Measurements from ENCODE around the gene IL1B. TPM values are rescaled to one million over a fixed set of nuclear protein-coding genes. Genes with fewer than 3 reads are reported as not detected.
A peak's percentile ranks its signal among the peaks of the same experiment; 100 is the strongest.

The IL1B gene
- total and polyA plus RNA-seq, 2 experiments from 2014 or later, result 1.1 to 2.4 TPM

- H3K27ac ChIP-seq, result no peak overlapping the region
Measured at GRCh38 chr2:112870841-112871835, 34.6 kb upstream of the IL1B start.

DNA sequence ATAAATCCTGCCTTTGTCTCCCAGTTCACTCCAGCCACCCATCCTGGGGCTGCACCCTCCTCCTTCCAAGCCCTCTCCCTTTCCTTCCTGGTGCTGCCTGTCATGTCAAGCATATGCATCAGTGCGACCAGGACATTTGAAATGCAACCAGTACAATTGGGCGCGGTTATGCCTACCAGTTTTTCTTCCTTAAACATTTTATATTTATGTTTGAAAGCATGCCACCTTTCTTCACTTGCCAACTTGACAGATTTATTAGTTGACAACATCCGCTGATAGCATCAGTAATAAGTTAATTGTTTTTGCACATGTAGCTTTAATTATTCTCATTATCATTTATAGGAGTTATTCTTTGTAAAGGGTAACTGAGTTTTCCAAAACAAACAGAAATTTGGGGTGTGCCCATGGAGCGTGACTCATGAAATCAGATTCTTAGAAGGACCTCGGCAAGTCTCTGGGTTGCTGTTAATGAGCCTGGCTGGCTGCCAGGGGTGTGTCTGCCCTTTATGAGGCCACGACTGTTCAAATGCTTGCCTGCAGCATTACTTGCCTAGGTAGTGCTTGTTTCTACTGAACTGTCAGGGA is 32.8 kb upstream of the IL1B start:
- Histone ChIP-seq H3K4me2 (peak overlapping the region; percentile 9), H3K9me2 (replicated peaks; ENCODE audit: insufficient read depth) (no peaks in the 10 kb centered on the region)

More at GRCh38 chr2:112870841-112871835, 34.6 kb upstream of the IL1B start:
- Histone ChIP-seq H3K9me2 (replicated peaks; ENCODE audit: insufficient read depth) (no peaks in the 10 kb centered on the region), H3K36me3 (replicated peaks; ENCODE audit: insufficient read depth, low read depth) (no peaks in the 10 kb centered on the region), H4K20me1 (ENCODE audit: insufficient read depth, poor library complexity, severe bottlenecking) (no peaks in the 10 kb centered on the region), H3K4me2 (peak overlapping the region; percentile 1), H3K4me1 (ENCODE audit: insufficient read depth) (peaks cover 26% of the 10 kb centered on the region), H3K4me3 (no peak overlapping the region), H3K9me3 (ENCODE audit: low read depth) (no peaks in the 10 kb centered on the region), H2AFZ (no peak overlapping the region), H3K79me2 (no peaks in the 10 kb centered on the region), H3K27me3 (no peaks in the 10 kb centered on the region)
- no peak for TF ChIP-seq EZH2 (IDR thresholded peaks at IDR 0.05; ENCODE audit: borderline replicate concordance)
- TF ChIP-seq, protein P1, sequence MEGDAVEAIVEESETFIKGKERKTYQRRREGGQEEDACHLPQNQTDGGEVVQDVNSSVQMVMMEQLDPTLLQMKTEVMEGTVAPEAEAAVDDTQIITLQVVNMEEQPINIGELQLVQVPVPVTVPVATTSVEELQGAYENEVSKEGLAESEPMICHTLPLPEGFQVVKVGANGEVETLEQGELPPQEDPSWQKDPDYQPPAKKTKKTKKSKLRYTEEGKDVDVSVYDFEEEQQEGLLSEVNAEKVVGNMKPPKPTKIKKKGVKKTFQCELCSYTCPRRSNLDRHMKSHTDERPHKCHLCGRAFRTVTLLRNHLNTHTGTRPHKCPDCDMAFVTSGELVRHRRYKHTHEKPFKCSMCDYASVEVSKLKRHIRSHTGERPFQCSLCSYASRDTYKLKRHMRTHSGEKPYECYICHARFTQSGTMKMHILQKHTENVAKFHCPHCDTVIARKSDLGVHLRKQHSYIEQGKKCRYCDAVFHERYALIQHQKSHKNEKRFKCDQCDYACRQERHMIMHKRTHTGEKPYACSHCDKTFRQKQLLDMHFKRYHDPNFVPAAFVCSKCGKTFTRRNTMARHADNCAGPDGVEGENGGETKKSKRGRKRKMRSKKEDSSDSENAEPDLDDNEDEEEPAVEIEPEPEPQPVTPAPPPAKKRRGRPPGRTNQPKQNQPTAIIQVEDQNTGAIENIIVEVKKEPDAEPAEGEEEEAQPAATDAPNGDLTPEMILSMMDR (IDR thresholded peaks at IDR 0.05; ENCODE audit: poor library complexity), result no peak
- no peak for TF ChIP-seq EZH2phosphoT487 (IDR thresholded peaks at IDR 0.05; ENCODE audit: low read depth, severe bottlenecking, unreplicated experiment)
- no peak for DNase-seq (ENCODE audit: low spot score)
- WGBS (ENCODE audit: low lambda C conversion rate, missing lambda C conversion rate), result 64% methylated on average over 9 of the region's 9 CpGs

GRCh38 chr2:112867701-112868631 is 31.4 kb upstream of the IL1B start:
- H3K27me3 ChIP-seq, result no peaks in the 10 kb centered on the region
- H3K9me2 ChIP-seq (replicated peaks; ENCODE audit: insufficient read depth), result no peaks in the 10 kb centered on the region
- no peak overlapping the region for H3K27ac ChIP-seq
- H2AFZ ChIP-seq, result no peak overlapping the region
- WGBS (ENCODE audit: low lambda C conversion rate, missing lambda C conversion rate), result 84% methylated on average over 7 of the region's 7 CpGs
- no peak overlapping the region for H3K4me3 ChIP-seq
- TF ChIP-seq, protein P1 (IDR thresholded peaks at IDR 0.05; ENCODE audit: poor library complexity), result no peak
- no peak for TF ChIP-seq EZH2phosphoT487 (IDR thresholded peaks at IDR 0.05; ENCODE audit: low read depth, severe bottlenecking, unreplicated experiment)
- no peak for TF ChIP-seq EZH2 (IDR thresholded peaks at IDR 0.05; ENCODE audit: borderline replicate concordance)
- peaks cover 26% of the 10 kb centered on the region for H3K4me1 ChIP-seq (ENCODE audit: insufficient read depth)
- H3K9me3 ChIP-seq (ENCODE audit: low read depth), result no peaks in the 10 kb centered on the region
- H3K36me3 ChIP-seq (replicated peaks; ENCODE audit: insufficient read depth, low read depth), result no peaks in the 10 kb centered on the region
- no peaks in the 10 kb centered on the region for H3K79me2 ChIP-seq
- H3K4me2 ChIP-seq, result no peak overlapping the region
- DNase-seq (ENCODE audit: low spot score), result no peak
- no peaks in the 10 kb centered on the region for H4K20me1 ChIP-seq (ENCODE audit: insufficient read depth, poor library complexity, severe bottlenecking)

More for the DNA sequence above, 32.8 kb upstream of the IL1B start:
- H3K4me1 ChIP-seq (ENCODE audit: insufficient read depth), result peaks cover 26% of the 10 kb centered on the region
- H3K27me3 ChIP-seq, result no peaks in the 10 kb centered on the region
- DNase-seq (ENCODE audit: low spot score), result peak; percentile 89
- H3K4me3 ChIP-seq, result no peak overlapping the region
- H3K9me3 ChIP-seq (ENCODE audit: low read depth), result no peaks in the 10 kb centered on the region
- WGBS (ENCODE audit: low lambda C conversion rate, missing lambda C conversion rate), result 45% methylated on average over 7 of the region's 7 CpGs
- H3K79me2 ChIP-seq, result no peaks in the 10 kb centered on the region
- H4K20me1 ChIP-seq (ENCODE audit: insufficient read depth, poor library complexity, severe bottlenecking), result no peaks in the 10 kb centered on the region
- H3K27ac ChIP-seq, result no peak overlapping the region
- no peak for TF ChIP-seq EZH2phosphoT487 (IDR thresholded peaks at IDR 0.05; ENCODE audit: low read depth, severe bottlenecking, unreplicated experiment)
- TF ChIP-seq, protein P1 (IDR thresholded peaks at IDR 0.05; ENCODE audit: poor library complexity), result no peak
- TF ChIP-seq EZH2 (IDR thresholded peaks at IDR 0.05; ENCODE audit: borderline replicate concordance), result no peak
- no peaks in the 10 kb centered on the region for H3K36me3 ChIP-seq (replicated peaks; ENCODE audit: insufficient read depth, low read depth)
- no peak overlapping the region for H2AFZ ChIP-seq
